Spleen (tissue), 7 donors: ENCODE measurements around the gene NDUFAF4.

Experiments
- POLR2A ChIP-seq, 3 donors: fragments of 450-650 bp; IDR thresholded peaks; one replicate each; pipeline ENCODE4 v1.5.1; 2017; ENCODE audit warnings: antibody characterized with exemption in 3 of 3, mild to moderate bottlenecking in 1 of 3
- POLR2AphosphoS5 ChIP-seq, 3 donors: sonication (generic); formaldehyde crosslinking; IDR thresholded peaks; one replicate each; pipeline ENCODE4 v1.5.1; 2017; ENCODE audit warnings: antibody characterized with exemption in 3 of 3
- TF ChIP-seq, protein P1 (sequence below), 11 experiments: fragments of 200-600 bp in 7 of 11; fragments of 450-650 bp in 4 of 11; sonication (generic) in 4 of 11; IDR thresholded peaks in 8 of 11; conservative IDR thresholded peaks in 3 of 11; 1 replicate in 7 of 11; 2 replicates in 4 of 11; pipeline versions ENCODE4 v1.4.0 to v1.8.0; 2016 to 2021; ENCODE audit warnings: antibody characterized with exemption in 11 of 11, inconsistent platforms in 4 of 11, mild to moderate bottlenecking in 1 of 11
- donor health status: DM: no; HTN: no; CAD: no; lungs with moderate emphysema.
- donor health status: DM: no; HTN: no; CAD: no.
- donor health status: DM: no; HTN: no; CAD: no.

GRCh38 chr6:96889146-96889545 is 8.5 kb downstream of the NDUFAF4 start:
- TF ChIP-seq, protein P1, sequence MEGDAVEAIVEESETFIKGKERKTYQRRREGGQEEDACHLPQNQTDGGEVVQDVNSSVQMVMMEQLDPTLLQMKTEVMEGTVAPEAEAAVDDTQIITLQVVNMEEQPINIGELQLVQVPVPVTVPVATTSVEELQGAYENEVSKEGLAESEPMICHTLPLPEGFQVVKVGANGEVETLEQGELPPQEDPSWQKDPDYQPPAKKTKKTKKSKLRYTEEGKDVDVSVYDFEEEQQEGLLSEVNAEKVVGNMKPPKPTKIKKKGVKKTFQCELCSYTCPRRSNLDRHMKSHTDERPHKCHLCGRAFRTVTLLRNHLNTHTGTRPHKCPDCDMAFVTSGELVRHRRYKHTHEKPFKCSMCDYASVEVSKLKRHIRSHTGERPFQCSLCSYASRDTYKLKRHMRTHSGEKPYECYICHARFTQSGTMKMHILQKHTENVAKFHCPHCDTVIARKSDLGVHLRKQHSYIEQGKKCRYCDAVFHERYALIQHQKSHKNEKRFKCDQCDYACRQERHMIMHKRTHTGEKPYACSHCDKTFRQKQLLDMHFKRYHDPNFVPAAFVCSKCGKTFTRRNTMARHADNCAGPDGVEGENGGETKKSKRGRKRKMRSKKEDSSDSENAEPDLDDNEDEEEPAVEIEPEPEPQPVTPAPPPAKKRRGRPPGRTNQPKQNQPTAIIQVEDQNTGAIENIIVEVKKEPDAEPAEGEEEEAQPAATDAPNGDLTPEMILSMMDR (IDR thresholded peaks at IDR 0.05 in 8 of 11, conservative IDR thresholded peaks at IDR 0.05 in 3 of 11), result no peak
- TF ChIP-seq POLR2A (IDR thresholded peaks at IDR 0.05), result no peak
- TF ChIP-seq POLR2AphosphoS5 (IDR thresholded peaks at IDR 0.05), result no peak
